HFFc6 (cell line): ENCODE measurements around the gene PHYKPL. TPM values are rescaled to one million over a fixed set of nuclear protein-coding genes. Genes with fewer than 3 reads are reported as not detected.
"Not testable (repeated sequence)": the region's sequence is repeated elsewhere in the genome, so short reads cannot be mapped to it uniquely, and the experiment has no call there.

Experiments
- DNase-seq: peaks from one replicate; pipeline ENCODE4 v3.0.0-alpha.2; 2018
- H3K27ac Mint-ChIP-seq: 2 replicates; pipeline ENCODE4 v1.8.0; 2020; ENCODE audit warnings: mild to moderate bottlenecking, mixed read lengths
- H3K27me3 Mint-ChIP-seq: 2 replicates; pipeline ENCODE4 v1.8.0; 2021; ENCODE audit warnings: mild to moderate bottlenecking, moderate library complexity, mixed read lengths; ENCODE audit not compliant: insufficient read depth
- H3K36me3 Mint-ChIP-seq: 2 replicates; pipeline ENCODE4 v1.8.0; 2021; ENCODE audit warnings: low read depth, mixed read lengths
- H3K4me1 Mint-ChIP-seq: 2 replicates; pipeline ENCODE4 v1.8.0; 2020; ENCODE audit warnings: low read depth, mixed read lengths
- H3K4me3 Mint-ChIP-seq: 2 replicates; pipeline ENCODE4 v1.8.0; 2020; ENCODE audit warnings: mild to moderate bottlenecking, moderate library complexity, mixed read lengths
- H3K9me3 Mint-ChIP-seq: 2 replicates; pipeline ENCODE4 v1.8.0; 2020; ENCODE audit warnings: mild to moderate bottlenecking, mixed read lengths
- total RNA-seq, 6 experiments: library from RNA; stranded (reverse); fragmentation: NEBNext Ultra II Directional; extraction: Animal tissue kit (Norgen Biotek cat#: 25700); gene quantifications; 2 replicates in 1 of 6; 3 replicates in 5 of 6; pipeline ENCODE4 v1.2.3, GENCODE V29; 2021
- TF ChIP-seq, protein P1 (sequence below): fragments of 200-600 bp; sonication (generic); IDR thresholded peaks from 2 replicates; pipeline ENCODE4 v1.5.0; 2021; ENCODE audit warnings: antibody characterized with exemption, mild to moderate bottlenecking

Gene PHYKPL
- total RNA-seq, 6 experiments from 2014 or later, result 18.7 to 25.6 (median 23.9) TPM

DNA sequence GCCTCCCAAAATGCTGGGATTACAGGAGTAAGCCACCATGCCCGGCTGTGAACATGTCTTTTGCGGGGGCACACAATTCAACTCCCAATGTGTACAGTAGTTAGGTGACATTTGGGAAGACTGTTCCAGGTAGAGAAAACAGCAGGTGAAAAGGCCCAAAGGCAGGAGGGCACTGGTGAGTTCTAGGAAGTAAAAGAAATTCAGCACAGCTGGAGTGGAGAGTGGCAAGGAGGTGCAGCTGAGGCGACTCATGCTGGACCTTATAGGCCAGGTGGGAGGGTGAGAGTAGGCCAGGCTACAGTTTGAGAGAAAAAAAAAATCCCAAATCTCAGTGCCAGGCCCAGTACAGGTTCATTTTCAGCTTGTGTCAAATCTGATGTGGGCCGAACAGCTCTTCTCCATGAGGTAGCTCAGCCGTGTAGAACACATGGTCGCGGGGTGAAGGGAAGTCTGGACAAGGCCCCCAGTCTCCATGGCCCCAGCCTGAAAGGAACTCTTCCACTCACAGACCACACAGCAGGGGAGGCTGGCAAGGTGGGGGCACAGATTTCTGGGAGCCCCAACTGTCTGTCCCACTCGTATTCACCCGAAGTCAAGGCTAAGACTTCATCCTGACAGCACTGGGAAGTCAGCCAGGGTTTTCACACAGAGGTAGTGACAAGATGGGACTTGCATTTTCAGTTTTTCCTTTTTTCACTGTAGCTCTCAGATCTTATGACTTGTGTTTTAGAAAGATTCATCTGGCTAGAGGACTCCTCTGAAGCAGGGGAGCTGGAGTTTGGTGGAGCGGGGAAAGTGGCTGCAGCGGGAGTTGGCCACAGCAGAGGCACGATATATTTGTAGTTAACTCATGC lies 32.8 kb downstream of the PHYKPL start:
- Mint-ChIP-seq H3K27ac (no peak overlapping the region), H3K9me3 (peaks cover 4% of the 10 kb centered on the region), H3K4me3 (no peak overlapping the region), H3K27me3 (peaks cover 16% of the 10 kb centered on the region), H3K36me3 (no peaks in the 10 kb centered on the region; the same call in 1 of the 2 replicates), H3K4me1 (peaks cover 9% of the 10 kb centered on the region)
- no peak for DNase-seq
- TF ChIP-seq, protein P1, sequence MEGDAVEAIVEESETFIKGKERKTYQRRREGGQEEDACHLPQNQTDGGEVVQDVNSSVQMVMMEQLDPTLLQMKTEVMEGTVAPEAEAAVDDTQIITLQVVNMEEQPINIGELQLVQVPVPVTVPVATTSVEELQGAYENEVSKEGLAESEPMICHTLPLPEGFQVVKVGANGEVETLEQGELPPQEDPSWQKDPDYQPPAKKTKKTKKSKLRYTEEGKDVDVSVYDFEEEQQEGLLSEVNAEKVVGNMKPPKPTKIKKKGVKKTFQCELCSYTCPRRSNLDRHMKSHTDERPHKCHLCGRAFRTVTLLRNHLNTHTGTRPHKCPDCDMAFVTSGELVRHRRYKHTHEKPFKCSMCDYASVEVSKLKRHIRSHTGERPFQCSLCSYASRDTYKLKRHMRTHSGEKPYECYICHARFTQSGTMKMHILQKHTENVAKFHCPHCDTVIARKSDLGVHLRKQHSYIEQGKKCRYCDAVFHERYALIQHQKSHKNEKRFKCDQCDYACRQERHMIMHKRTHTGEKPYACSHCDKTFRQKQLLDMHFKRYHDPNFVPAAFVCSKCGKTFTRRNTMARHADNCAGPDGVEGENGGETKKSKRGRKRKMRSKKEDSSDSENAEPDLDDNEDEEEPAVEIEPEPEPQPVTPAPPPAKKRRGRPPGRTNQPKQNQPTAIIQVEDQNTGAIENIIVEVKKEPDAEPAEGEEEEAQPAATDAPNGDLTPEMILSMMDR, result no peak

DNA sequence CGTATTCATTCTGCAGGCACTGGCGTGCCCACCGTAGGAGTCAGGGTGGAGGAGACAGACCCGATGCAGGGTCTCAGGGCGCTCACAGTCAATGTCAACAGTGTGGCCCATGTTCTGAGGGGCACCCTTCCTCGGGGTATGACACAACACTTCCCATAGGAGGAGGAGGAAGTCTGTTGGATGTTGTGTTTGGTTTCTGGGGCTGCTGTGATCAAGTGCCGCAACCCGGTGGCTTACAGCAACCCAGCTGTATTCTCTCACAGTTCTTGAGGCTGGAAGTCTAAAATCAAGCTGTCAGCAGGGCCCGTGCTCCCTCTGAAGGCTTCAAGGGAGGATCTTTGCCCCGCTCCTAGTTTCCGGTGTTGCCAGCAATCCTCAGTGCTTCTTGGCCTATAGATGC lies 33.9 kb downstream of the PHYKPL start:
- no peak overlapping the region for H3K4me3 Mint-ChIP-seq
- no peak for DNase-seq
- no peak overlapping the region for H3K27ac Mint-ChIP-seq
- H3K4me1 Mint-ChIP-seq, result peaks cover 9% of the 10 kb centered on the region
- H3K9me3 Mint-ChIP-seq, result no peaks in the 10 kb centered on the region
- TF ChIP-seq, protein P1, result no peak
- peaks cover 21% of the 10 kb centered on the region for H3K27me3 Mint-ChIP-seq
- no peaks in the 10 kb centered on the region for H3K36me3 Mint-ChIP-seq

DNA sequence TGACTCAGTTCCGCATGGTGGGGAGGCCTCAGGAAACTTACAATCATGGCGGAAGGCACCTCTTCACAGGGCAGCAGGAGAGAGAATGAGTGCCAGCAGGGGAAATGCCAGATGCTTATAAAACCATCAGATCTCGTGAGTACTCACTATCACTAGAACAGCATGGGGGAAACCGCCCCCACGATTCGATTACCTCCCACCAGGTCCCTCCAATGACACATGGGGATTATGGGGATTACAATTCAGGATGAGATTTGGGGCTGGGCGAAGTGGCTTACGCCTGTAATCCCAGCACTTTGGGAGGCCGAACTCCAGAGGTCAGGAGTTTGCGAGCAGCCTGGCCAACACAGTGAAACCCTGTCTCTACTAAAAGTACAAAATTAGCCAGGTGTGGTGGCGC lies 34.5 kb downstream of the PHYKPL start:
- Mint-ChIP-seq H3K27me3 (peaks cover 23% of the 10 kb centered on the region), H3K4me1 (peaks cover 13% of the 10 kb centered on the region)
- H3K27ac Mint-ChIP-seq, DNase-seq, H3K9me3 Mint-ChIP-seq, H3K4me3 Mint-ChIP-seq, H3K36me3 Mint-ChIP-seq: not testable (repeated sequence)

DNA sequence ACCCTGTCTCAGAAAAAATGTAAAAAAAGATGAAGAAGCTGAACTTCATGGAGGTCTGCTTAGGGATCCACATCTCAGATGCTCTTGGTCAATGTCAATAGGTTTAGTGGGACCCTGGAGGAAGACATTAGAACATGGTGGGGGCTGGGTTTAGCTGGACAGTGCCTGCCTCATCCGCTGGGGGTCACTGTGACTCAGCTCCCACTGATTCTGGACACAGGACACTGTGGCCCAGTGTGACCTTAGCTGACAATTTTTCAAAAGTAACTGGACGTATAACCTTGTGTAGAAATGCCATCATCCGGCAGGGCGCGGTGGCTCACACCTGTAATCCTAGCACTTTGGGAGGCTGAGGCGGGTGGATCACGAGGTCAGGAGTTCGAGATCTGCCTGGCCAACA lies 35.6 kb downstream of the PHYKPL start:
- TF ChIP-seq, protein P1, result peak; percentile 67

DNA sequence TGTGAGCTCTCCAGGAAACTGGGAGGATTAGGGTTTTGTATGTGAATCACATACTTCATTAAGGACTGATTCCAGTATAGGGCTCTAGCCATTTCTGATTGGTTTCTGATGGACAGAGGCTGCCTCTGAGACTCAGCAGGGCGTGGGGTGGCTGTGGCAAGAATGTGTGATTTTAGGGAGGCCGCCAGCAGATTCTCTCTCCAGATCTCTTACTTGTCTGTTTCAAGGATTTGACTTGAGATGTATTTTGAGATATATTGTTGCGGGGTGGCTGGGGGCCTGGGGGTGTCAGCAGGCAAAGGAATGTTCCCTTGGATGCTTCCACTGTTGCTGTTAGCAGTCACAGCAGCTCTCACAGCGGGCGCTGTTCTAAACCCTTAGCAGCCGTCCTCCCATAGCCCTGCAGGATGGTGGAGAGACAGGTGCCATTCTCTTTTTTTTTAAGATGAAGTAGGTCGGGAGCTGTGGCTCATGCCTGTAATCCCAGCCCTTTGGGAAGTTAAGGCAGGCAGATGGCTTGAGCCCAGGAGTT lies 36.3 kb downstream of the PHYKPL start:
- TF ChIP-seq, protein P1, result no peak
- Mint-ChIP-seq H3K27ac (no peak overlapping the region), H3K27me3 (peaks cover 24% of the 10 kb centered on the region), H3K4me1 (peaks cover 8% of the 10 kb centered on the region; the same call in 1 of the 2 replicates), H3K36me3 (no peaks in the 10 kb centered on the region), H3K9me3 (peaks cover 4% of the 10 kb centered on the region; the same call in 1 of the 2 replicates), H3K4me3 (no peak overlapping the region)
- DNase-seq, result no peak

More for the DNA sequence above, 35.6 kb downstream of the PHYKPL start:
- H3K4me3 Mint-ChIP-seq, result no peak overlapping the region
- peaks cover 4% of the 10 kb centered on the region; the same call in 1 of the 2 replicates for H3K9me3 Mint-ChIP-seq
- no peaks in the 10 kb centered on the region for H3K36me3 Mint-ChIP-seq
- H3K4me1 Mint-ChIP-seq, result peaks cover 13% of the 10 kb centered on the region
- H3K27me3 Mint-ChIP-seq, result peaks cover 23% of the 10 kb centered on the region
- no peak for DNase-seq
- no peak overlapping the region for H3K27ac Mint-ChIP-seq

DNA sequence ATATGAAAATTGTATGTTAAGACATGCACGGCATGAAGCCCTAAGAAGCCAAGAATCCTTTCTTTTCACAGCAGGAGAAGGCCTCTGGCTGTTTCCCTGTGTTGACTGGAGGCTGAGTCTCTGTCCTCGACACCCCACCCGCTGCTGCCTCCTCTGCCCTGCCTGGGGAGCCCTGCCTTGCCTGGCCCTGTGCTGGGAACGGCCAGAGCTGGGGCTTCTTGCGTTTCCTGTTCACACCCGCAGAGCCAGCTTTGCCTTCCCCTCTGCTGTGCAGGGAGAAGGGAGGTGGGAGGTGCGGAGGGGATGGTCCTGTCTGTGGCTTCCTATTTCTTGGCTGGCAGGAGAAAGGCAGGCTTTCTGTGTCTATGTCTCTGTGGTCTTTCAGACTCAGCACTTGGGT lies 38.6 kb downstream of the PHYKPL start:
- peaks cover 4% of the 10 kb centered on the region; the same call in 1 of the 2 replicates for H3K9me3 Mint-ChIP-seq
- TF ChIP-seq, protein P1, result no peak
- peaks cover 8% of the 10 kb centered on the region; the same call in 1 of the 2 replicates for H3K4me1 Mint-ChIP-seq
- no peak overlapping the region for H3K27ac Mint-ChIP-seq
- peaks cover 31% of the 10 kb centered on the region for H3K27me3 Mint-ChIP-seq
- DNase-seq, result no peak
- no peak overlapping the region for H3K4me3 Mint-ChIP-seq
- no peaks in the 10 kb centered on the region for H3K36me3 Mint-ChIP-seq
